Right lobe of liver (tissue), 6 donors: ENCODE results near the gene DLG1. TPM values are rescaled to one million over a fixed set of nuclear protein-coding genes. Genes with fewer than 3 reads are reported as not detected.

ENCODE experiments used
- ATAC-seq, 4 donors: fragments of 200-7000 bp; cut with Tn5 transposase; one replicate each; pipeline ENCODE4 v1.9.1; 2020; ENCODE audit warnings: mild to moderate bottlenecking in 4 of 4, moderate library complexity in 4 of 4
- DNase-seq, 3 donors: peaks; one replicate each; pipeline ENCODE4 v3.0.0-alpha.2; 2020
- H3K27ac ChIP-seq, 3 donors: fragments of 200-600 bp; one replicate each; pipeline ENCODE4 v1.8.0; 2022
- H3K27me3 ChIP-seq, 2 donors: fragments of 200-600 bp; one replicate each; pipeline ENCODE4 v1.8.0; 2022
- H3K36me3 ChIP-seq, 4 donors: fragments of 200-600 bp; sonication (generic) in 1 of 4; one replicate each; pipeline versions ENCODE4 v1.5.1 to v1.8.0; 2017 to 2022; ENCODE audit warnings: control low read depth in 1 of 4
- H3K4me1 ChIP-seq, 4 donors: fragments of 200-600 bp; sonication (generic) in 1 of 4; one replicate each; pipeline versions ENCODE4 v1.5.1 to v1.8.0; 2017 to 2022; ENCODE audit warnings: control low read depth in 1 of 4
- H3K4me3 ChIP-seq, 3 donors: fragments of 200-600 bp; one replicate each; pipeline ENCODE4 v1.8.0; 2022
- H3K9me3 ChIP-seq, 4 donors: fragments of 200-600 bp; sonication (generic) in 1 of 4; one replicate each; pipeline versions ENCODE4 v1.5.1 to v1.8.0; 2017 to 2022; ENCODE audit warnings: control low read depth in 1 of 4
- CTCF ChIP-seq, 4 donors: fragments of 200-600 bp in 3 of 4; fragments of 450-650 bp in 1 of 4; IDR thresholded peaks; one replicate each; pipeline versions ENCODE4 v1.5.1 to v1.8.0; 2016 to 2022; ENCODE audit warnings: antibody characterized with exemption in 4 of 4, mild to moderate bottlenecking in 2 of 4
- POLR2A ChIP-seq: fragments of 450-650 bp; IDR thresholded peaks from one replicate; pipeline ENCODE4 v1.6.1; 2017; ENCODE audit warnings: antibody characterized with exemption, mild to moderate bottlenecking
- WGBS: methylation state at CpG from one replicate; pipeline ENCODE4 v1.1.6; 2018; ENCODE audit warnings: low coverage, low lambda C conversion rate; ENCODE audit not compliant: insufficient coverage; ENCODE audit errors: missing lambda C conversion rate; 5-methylcytosine and 5-hydroxymethylcytosine counted together
- intact Hi-C, 2 donors: fragments of 100-400 bp; cut with DNase I; formaldehyde crosslinking; loops; one replicate each; pipeline versions ENCODE4 v1.11.2 to v1.14.1; 2022
- total RNA-seq, 6 experiments: library from RNA; depleted of rRNA in 2 of 6; stranded (reverse); fragments of >200 nt in 2 of 6; fragmentation: NEBNext Ultra II Directional in 3 of 6; extraction: Animal tissue kit (Norgen Biotek cat#: 25700) in 3 of 6; gene quantifications; one replicate each; pipeline versions ENCODE4 v1.1.0 to v1.2.4, GENCODE V29; 2016 to 2023
- donor health status: DM: no; HTN: yes; CAD: no.
- donor health status: DM: no; HTN: no; CAD: no.
- donor health status: DM: no; HTN: no; CAD: no.
- donor health status: DM: no; HTN: yes; CAD: no.
- donor health status: DM: no; HTN: yes; CAD: no.

DLG1 gene
- total RNA-seq, 6 experiments from 2014 or later, result 36.1 to 50.2 (median 44.2) TPM

- TF ChIP-seq CTCF (IDR thresholded peaks at IDR 0.05) (no peak), POLR2A (no peak)
- ATAC-seq, result no peak
- intact Hi-C loops, result no loop called here
Measured at GRCh38 chr3:197030379-197031314, 267.8 kb downstream of the DLG1 start.

GRCh38 chr3:197029511-197030167 lies 268.8 kb downstream of the DLG1 start, which contains the start of gene MELTF:
Gene MELTF (minus strand): TSS chr3:197029817. CDS start chr3:197029702, 115 bp downstream.
- Histone ChIP-seq H3K4me1 (peaks cover 0 to 12% (median 4%) of the 10 kb centered on the region in 4 donors), H3K9me3 (no peaks in the 10 kb centered on the region), H3K27me3 (no peaks in the 10 kb centered on the region), H3K4me3 (peak within 1 kb of the TSS; percentile 31 to 48 (median 43)), H3K36me3 (no peaks in the 10 kb centered on the region), H3K27ac (no peak within 1 kb of the TSS)
- WGBS, result under 1% methylated on average over 15 of the region's 60 CpGs
- TF ChIP-seq POLR2A (no peak), CTCF (IDR thresholded peaks at IDR 0.05) (peak; percentile 69 to 82 (median 78))
- ATAC-seq (peak; percentile 62 to 77 (median 72)), DNase-seq (peak in 1 of 3 donors; percentile 63)
- intact Hi-C loops, result no loop called here

More at GRCh38 chr3:197030379-197031314, 267.8 kb downstream of the DLG1 start:
- no peaks in the 10 kb centered on the region for H3K27me3 ChIP-seq
- H3K27ac ChIP-seq, result no peak overlapping the region
- 79% methylated on average over 11 of the region's 33 CpGs for WGBS
- DNase-seq, result no peak
- H3K36me3 ChIP-seq, result no peaks in the 10 kb centered on the region
- no peak overlapping the region for H3K4me3 ChIP-seq
- H3K9me3 ChIP-seq, result no peaks in the 10 kb centered on the region
- peaks cover 0 to 12% (median 4%) of the 10 kb centered on the region in 4 donors for H3K4me1 ChIP-seq

- H3K4me3 ChIP-seq, result peak overlapping the region; percentile 31 to 48 (median 43)
- no peaks in the 10 kb centered on the region for H3K27me3 ChIP-seq
- ATAC-seq, result no peak
- intact Hi-C loops, result no loop called here
- WGBS, result 10% methylated on average over 10 of the region's 67 CpGs
- H3K4me1 ChIP-seq, result peaks cover 0 to 12% (median 4%) of the 10 kb centered on the region in 4 donors
- TF ChIP-seq CTCF (IDR thresholded peaks at IDR 0.05) (no peak), POLR2A (no peak)
- H3K36me3 ChIP-seq, result no peaks in the 10 kb centered on the region
- H3K9me3 ChIP-seq, result no peaks in the 10 kb centered on the region
- no peak overlapping the region for H3K27ac ChIP-seq
- DNase-seq, result no peak
Measured at GRCh38 chr3:197028728-197029510, 269.5 kb downstream of the DLG1 start.
